Smooth muscle cell (in vitro differentiated cells): Measurements from ENCODE around the gene PRKN. TPM values are rescaled to one million over a fixed set of nuclear protein-coding genes. Genes with fewer than 3 reads are reported as not detected.

ENCODE experiments used
- DNase-seq: peaks from one replicate; lab custom pipeline; 2025; ENCODE audit not compliant: unreplicated experiment; lab: John Stamatoyannopoulos, UW
- H2AFZ ChIP-seq: fragments of 200-600 bp; sonication (generic); 2 replicates; pipeline ENCODE4 v1.6.0; 2016; ENCODE audit warnings: antibody characterized with exemption, low read depth, mild to moderate bottlenecking
- H3F3A ChIP-seq: fragments of 200-600 bp; sonication (generic); 2 replicates; pipeline ENCODE4 v1.6.0; 2017; ENCODE audit warnings: antibody characterized with exemption, low read depth
- H3K27ac ChIP-seq: fragments of 200-600 bp; sonication (generic); 2 replicates; pipeline ENCODE4 v1.5.1; 2016; ENCODE audit warnings: low read depth, mild to moderate bottlenecking
- H3K27me3 ChIP-seq: fragments of 200-600 bp; sonication (generic); 2 replicates; pipeline ENCODE4 v1.6.1; 2016; ENCODE audit warnings: low read depth, mild to moderate bottlenecking
- H3K36me3 ChIP-seq: fragments of 200-600 bp; sonication (generic); 2 replicates; pipeline ENCODE4 v1.5.1; 2016; ENCODE audit warnings: low read depth
- H3K4me1 ChIP-seq: fragments of 200-600 bp; sonication (generic); 2 replicates; pipeline ENCODE4 v1.5.1; 2016; ENCODE audit warnings: low read depth
- H3K4me2 ChIP-seq: fragments of 200-600 bp; sonication (generic); 2 replicates; pipeline ENCODE4 v1.6.0; 2016; ENCODE audit warnings: mild to moderate bottlenecking
- H3K4me3 ChIP-seq: fragments of 200-600 bp; sonication (generic); 2 replicates; pipeline ENCODE4 v1.5.1; 2016; ENCODE audit warnings: mild to moderate bottlenecking
- H3K79me2 ChIP-seq: fragments of 200-600 bp; sonication (generic); 2 replicates; pipeline ENCODE4 v1.6.0; 2016; ENCODE audit warnings: low read depth, mild to moderate bottlenecking
- H3K9ac ChIP-seq: fragments of 200-600 bp; sonication (generic); 2 replicates; pipeline ENCODE4 v1.6.0; 2016; ENCODE audit warnings: low read depth
- H3K9me3 ChIP-seq: fragments of 200-600 bp; sonication (generic); replicated peaks from 2 replicates; pipeline ENCODE4 v1.5.1; 2016; ENCODE audit warnings: low read depth
- H4K20me1 ChIP-seq: fragments of 200-600 bp; sonication (generic); 2 replicates; pipeline ENCODE4 v1.6.0; 2016; ENCODE audit warnings: low read depth
- CTCF ChIP-seq: fragments of 200-600 bp; sonication (generic); IDR thresholded peaks from 2 replicates; pipeline ENCODE4 v1.5.1; 2017; ENCODE audit warnings: borderline replicate concordance, mild to moderate bottlenecking, antibody characterized with exemption; ENCODE audit not compliant: insufficient read depth, poor library complexity, severe bottlenecking
- WGBS: methylation state at CpG from one replicate; pipeline ENCODE4 v1.1.7; 2016; ENCODE audit warnings: low lambda C conversion rate; 5-methylcytosine and 5-hydroxymethylcytosine counted together
- polyA plus RNA-seq: library from polyadenylated mRNA; unstranded; fragments of >200 nt; fragmentation: Nextera tagmentation; extraction: Ambion mirVana; gene quantifications from 2 replicates; pipeline ENCODE4 v1.2.1, GENCODE V29; 2016
- total RNA-seq: library from RNA; depleted of rRNA; stranded (reverse); fragments of >200 nt; gene quantifications from 2 replicates; pipeline ENCODE4 v1.2.3, GENCODE V29; 2014

PRKN gene
- total and polyA plus RNA-seq, 2 experiments from 2014 or later = 0.81 to 5.1 TPM

- no peaks in the 10 kb centered on the region for H3K27me3 ChIP-seq
- no peaks in the 10 kb centered on the region for H3F3A ChIP-seq
- WGBS = 100% methylated on average over 1 of the region's 1 CpG
- no peak for DNase-seq
- H3K27ac ChIP-seq = no peak overlapping the region
- H3K4me3 ChIP-seq = no peak overlapping the region
- no peaks in the 10 kb centered on the region for H3K36me3 ChIP-seq
- H4K20me1 ChIP-seq = no peaks in the 10 kb centered on the region
- no peaks in the 10 kb centered on the region for H3K79me2 ChIP-seq
- no peaks in the 10 kb centered on the region for H3K9me3 ChIP-seq
- no peak overlapping the region for H3K4me2 ChIP-seq
- no peak for TF ChIP-seq CTCF
- H3K4me1 ChIP-seq = peaks cover 5% of the 10 kb centered on the region
- no peak overlapping the region for H3K9ac ChIP-seq
- H2AFZ ChIP-seq = no peak overlapping the region
These were observed 2.9 kb upstream of the PRKN start for GRCh38 chr6:162730502-162730901.

GRCh38 chr6:162728706-162729105 is 1.1 kb upstream of the PRKN start:
- 93% methylated on average over 1 of the region's 1 CpG for WGBS
- no peak for TF ChIP-seq CTCF
- Histone ChIP-seq H3K27me3 (no peaks in the 10 kb centered on the region), H3K9me3 (no peaks in the 10 kb centered on the region), H3F3A (no peaks in the 10 kb centered on the region), H4K20me1 (no peaks in the 10 kb centered on the region), H3K36me3 (no peaks in the 10 kb centered on the region), H3K27ac (peak overlapping the region; percentile 54), H3K9ac (peak overlapping the region; percentile 80), H2AFZ (peak overlapping the region; percentile 86), H3K4me2 (no peak overlapping the region), H3K4me1 (peaks cover 5% of the 10 kb centered on the region), H3K4me3 (no peak overlapping the region), H3K79me2 (no peaks in the 10 kb centered on the region)
- DNase-seq = no peak

GRCh38 chr6:162728197-162728596 is 631 bp upstream of the PRKN start:
- H3K36me3 ChIP-seq = no peaks in the 10 kb centered on the region
- whole genome bisulfite sequencing = 71% methylated on average over 7 of the region's 7 CpGs
- TF ChIP-seq CTCF = no peak
- H3K9ac ChIP-seq = peak overlapping the region; percentile 80
- no peaks in the 10 kb centered on the region for H3F3A ChIP-seq
- H3K27ac ChIP-seq = peak overlapping the region; percentile 54
- H3K9me3 ChIP-seq = no peaks in the 10 kb centered on the region
- H3K27me3 ChIP-seq = no peaks in the 10 kb centered on the region
- DNase-seq = no peak
- peak overlapping the region; percentile 86 for H2AFZ ChIP-seq
- no peaks in the 10 kb centered on the region for H3K79me2 ChIP-seq
- peak overlapping the region; percentile 89 for H3K4me3 ChIP-seq
- H3K4me1 ChIP-seq = peaks cover 5% of the 10 kb centered on the region
- H4K20me1 ChIP-seq = no peaks in the 10 kb centered on the region
- H3K4me2 ChIP-seq = peak overlapping the region; percentile 80

- Histone ChIP-seq H3K27ac (no peak overlapping the region), H3K79me2 (no peaks in the 10 kb centered on the region), H3K4me2 (peak overlapping the region; percentile 91), H3K27me3 (no peaks in the 10 kb centered on the region), H3K9me3 (no peaks in the 10 kb centered on the region), H3K4me3 (peak overlapping the region; percentile 89), H3K36me3 (no peaks in the 10 kb centered on the region), H3K4me1 (peaks cover 5% of the 10 kb centered on the region), H4K20me1 (no peaks in the 10 kb centered on the region), H2AFZ (peak overlapping the region; percentile 97), H3F3A (no peaks in the 10 kb centered on the region), H3K9ac (peak overlapping the region; percentile 93)
- WGBS = 18% methylated on average over 13 of the region's 13 CpGs
- DNase-seq = no peak
- no peak for TF ChIP-seq CTCF
These were observed 632 bp downstream of the PRKN start for GRCh38 chr6:162726947-162727321.
